Testis (tissue), 3 donors: Measurements from ENCODE around the gene OSBPL5. TPM values are rescaled to one million over a fixed set of nuclear protein-coding genes. Genes with fewer than 3 reads are reported as not detected.
A peak's percentile ranks its signal among the peaks of the same experiment; 100 is the strongest.

ENCODE experiments used
- DNase-seq: peaks from one replicate; pipeline ENCODE4 v3.0.0-alpha.2; 2019
- H3K27ac ChIP-seq, 2 donors: fragments of 200-600 bp; sonication (generic); one replicate each; pipeline ENCODE4 v1.5.1; 2019
- H3K27me3 ChIP-seq: fragments of 200-600 bp; sonication (generic); one replicate; pipeline ENCODE4 v1.5.1; 2019
- H3K36me3 ChIP-seq: fragments of 200-600 bp; sonication (generic); one replicate; pipeline ENCODE4 v1.5.1; 2017; ENCODE audit warnings: low read depth; ENCODE audit errors: missing control alignments
- H3K4me1 ChIP-seq: fragments of 200-600 bp; sonication (generic); one replicate; pipeline ENCODE4 v1.5.1; 2019
- H3K4me3 ChIP-seq, 2 donors: fragments of 200-600 bp; sonication (generic); one replicate each; pipeline ENCODE4 v1.5.1; 2017 to 2019
- H3K9me3 ChIP-seq: fragments of 200-600 bp; sonication (generic); one replicate; pipeline ENCODE4 v1.5.1; 2017
- POLR2A ChIP-seq: fragments of 450-650 bp; IDR thresholded peaks from one replicate; pipeline ENCODE4 v1.6.1; 2017; ENCODE audit warnings: antibody characterized with exemption, mild to moderate bottlenecking, moderate library complexity
- WGBS, 2 donors: methylation state at CpG; one replicate each; pipeline ENCODE4 v1.1.5; 2018; 5-methylcytosine and 5-hydroxymethylcytosine counted together
- intact Hi-C: fragments of 100-400 bp; cut with DNase I; formaldehyde crosslinking; loops from one replicate; pipeline ENCODE4 v1.15.1; 2023; ENCODE audit warnings: low total_unique reads
- polyA plus RNA-seq: library from polyadenylated mRNA; stranded (reverse); fragments of 350-450 nt; fragmentation: Illumina TruSeq; extraction: RNeasy Lipid Tissue Mini Kit (QIAGEN cat#74804); gene quantifications from one replicate; pipeline ENCODE4 v1.2.3, GENCODE V29; 2014; ENCODE audit warnings: low read depth, low replicate concordance; ENCODE audit not compliant: insufficient read depth
- total RNA-seq, 2 donors: library from RNA; depleted of rRNA; stranded (reverse); fragments of >200 nt; gene quantifications; one replicate each; pipeline ENCODE4 v1.2.3, GENCODE V29; 2016
- TF ChIP-seq, protein P1 (sequence below), 3 experiments: fragments of 450-650 bp in 2 of 3; fragments of 200-600 bp in 1 of 3; sonication (generic) in 1 of 3; IDR thresholded peaks; one replicate each; pipeline ENCODE4 v1.5.1; 2016 to 2019; ENCODE audit warnings: antibody characterized with exemption in 3 of 3, mild to moderate bottlenecking in 2 of 3, moderate library complexity in 1 of 3

OSBPL5 gene
- total and polyA plus RNA-seq, 3 donors from 2014 or later, result 8.9 to 18.1 (median 13.2) TPM

DNA sequence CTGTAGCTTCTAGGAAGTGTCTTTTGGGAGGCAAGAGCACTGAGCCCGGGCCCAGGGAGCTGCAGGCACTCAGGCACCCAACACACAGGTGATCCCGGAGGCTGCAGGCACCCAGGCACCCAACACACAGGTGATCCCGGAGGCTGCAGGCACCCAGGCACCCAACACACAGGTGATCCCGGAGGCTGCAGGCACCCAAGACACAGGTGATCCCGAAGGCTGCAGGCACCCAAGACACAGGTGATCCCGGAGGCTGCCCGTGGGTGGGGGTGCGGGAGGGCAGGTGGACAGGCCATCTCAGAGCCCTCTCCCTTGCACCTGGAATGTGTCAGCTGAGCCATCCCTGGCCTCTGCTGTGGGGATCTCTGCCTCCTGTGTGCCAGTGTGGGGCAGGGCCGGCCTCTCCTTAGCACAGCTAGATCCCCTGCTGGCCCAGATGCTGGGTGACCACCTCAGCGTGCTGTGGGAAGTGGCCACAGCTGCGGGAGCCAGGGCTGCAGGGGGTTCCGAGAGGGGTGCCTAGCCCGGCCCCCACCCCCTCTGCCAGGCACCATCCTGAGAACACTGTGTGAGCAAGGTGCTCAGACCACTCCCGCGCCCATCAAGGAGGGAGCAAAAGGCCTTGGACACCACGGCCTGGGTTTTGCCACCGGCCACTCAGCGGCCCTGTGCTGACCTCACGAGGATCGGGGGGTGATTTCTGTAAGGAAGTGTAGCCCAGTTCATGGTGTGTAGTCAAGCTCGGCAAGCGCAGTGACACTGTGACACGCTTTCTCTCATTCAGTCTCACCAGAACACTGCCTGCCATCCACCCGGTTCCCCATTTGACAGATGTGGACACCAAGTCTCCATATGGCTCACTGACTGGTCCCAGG is 39.3 kb upstream of the OSBPL5 start:
- no peak for DNase-seq
- Histone ChIP-seq H3K4me1 (no peaks in the 10 kb centered on the region), H3K4me3 (no peak overlapping the region), H3K27me3 (no peaks in the 10 kb centered on the region), H3K27ac (no peak overlapping the region), H3K9me3 (no peaks in the 10 kb centered on the region), H3K36me3 (no peaks in the 10 kb centered on the region)
- 86 to 91% methylated on average over 11 to 22 of the region's 24 CpGs for WGBS, 2 donors
- intact Hi-C loops, result no loop called here
- TF ChIP-seq, protein P1, sequence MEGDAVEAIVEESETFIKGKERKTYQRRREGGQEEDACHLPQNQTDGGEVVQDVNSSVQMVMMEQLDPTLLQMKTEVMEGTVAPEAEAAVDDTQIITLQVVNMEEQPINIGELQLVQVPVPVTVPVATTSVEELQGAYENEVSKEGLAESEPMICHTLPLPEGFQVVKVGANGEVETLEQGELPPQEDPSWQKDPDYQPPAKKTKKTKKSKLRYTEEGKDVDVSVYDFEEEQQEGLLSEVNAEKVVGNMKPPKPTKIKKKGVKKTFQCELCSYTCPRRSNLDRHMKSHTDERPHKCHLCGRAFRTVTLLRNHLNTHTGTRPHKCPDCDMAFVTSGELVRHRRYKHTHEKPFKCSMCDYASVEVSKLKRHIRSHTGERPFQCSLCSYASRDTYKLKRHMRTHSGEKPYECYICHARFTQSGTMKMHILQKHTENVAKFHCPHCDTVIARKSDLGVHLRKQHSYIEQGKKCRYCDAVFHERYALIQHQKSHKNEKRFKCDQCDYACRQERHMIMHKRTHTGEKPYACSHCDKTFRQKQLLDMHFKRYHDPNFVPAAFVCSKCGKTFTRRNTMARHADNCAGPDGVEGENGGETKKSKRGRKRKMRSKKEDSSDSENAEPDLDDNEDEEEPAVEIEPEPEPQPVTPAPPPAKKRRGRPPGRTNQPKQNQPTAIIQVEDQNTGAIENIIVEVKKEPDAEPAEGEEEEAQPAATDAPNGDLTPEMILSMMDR (IDR thresholded peaks at IDR 0.05), result no peak
- no peak for TF ChIP-seq POLR2A

DNA sequence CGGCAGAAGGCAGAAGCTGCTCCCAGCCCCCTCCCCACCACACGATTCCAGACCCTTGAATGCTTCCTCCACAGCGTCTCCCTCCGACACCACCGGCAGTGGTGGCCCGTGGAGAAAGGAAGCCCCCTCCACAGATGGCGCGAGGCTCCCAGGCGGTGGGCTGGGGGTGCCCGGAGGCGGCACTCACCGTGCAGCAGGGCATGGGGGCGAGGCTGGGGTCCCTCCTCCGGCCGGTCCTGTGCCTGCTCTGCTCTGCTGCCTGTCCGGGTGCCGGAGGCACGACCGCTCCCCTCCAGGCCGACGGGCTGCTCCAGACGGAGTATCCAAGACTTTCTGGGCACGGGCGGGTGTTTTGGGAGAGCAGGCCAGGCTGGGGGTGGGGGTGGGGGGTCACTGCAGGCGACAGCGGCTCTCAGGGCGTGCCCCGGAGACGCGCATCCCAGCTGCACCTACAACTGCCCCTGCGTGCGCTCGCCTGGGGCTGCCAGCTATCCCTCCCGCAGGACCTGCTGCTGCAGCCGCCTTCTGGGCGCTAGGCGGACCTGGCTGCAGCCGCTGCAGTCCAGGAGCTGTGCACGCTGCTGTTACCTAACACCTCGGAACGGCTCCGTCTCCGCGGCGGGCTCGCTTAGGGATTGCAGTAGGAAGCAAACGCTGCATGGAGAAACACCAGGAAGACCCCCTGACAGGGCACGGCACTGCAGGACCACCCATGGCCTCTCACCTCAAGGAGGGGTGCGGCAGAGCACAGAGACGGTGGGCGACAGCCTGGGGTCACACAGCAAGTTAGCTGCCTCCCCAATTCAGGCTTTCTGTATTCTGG is 38.3 kb upstream of the OSBPL5 start:
- no peaks in the 10 kb centered on the region for H3K27me3 ChIP-seq
- TF ChIP-seq POLR2A, result no peak
- TF ChIP-seq, protein P1 (IDR thresholded peaks at IDR 0.05), result peak in 1 of 3 experiments; percentile 6
- H3K9me3 ChIP-seq, result no peaks in the 10 kb centered on the region
- no peak overlapping the region for H3K27ac ChIP-seq
- H3K4me1 ChIP-seq, result no peaks in the 10 kb centered on the region
- intact Hi-C loops, result no loop called here
- 0 to 3% methylated on average over 7 to 39 of the region's 51 CpGs for WGBS, 2 donors
- H3K4me3 ChIP-seq, result no peak overlapping the region
- H3K36me3 ChIP-seq, result no peaks in the 10 kb centered on the region
- no peak for DNase-seq

DNA sequence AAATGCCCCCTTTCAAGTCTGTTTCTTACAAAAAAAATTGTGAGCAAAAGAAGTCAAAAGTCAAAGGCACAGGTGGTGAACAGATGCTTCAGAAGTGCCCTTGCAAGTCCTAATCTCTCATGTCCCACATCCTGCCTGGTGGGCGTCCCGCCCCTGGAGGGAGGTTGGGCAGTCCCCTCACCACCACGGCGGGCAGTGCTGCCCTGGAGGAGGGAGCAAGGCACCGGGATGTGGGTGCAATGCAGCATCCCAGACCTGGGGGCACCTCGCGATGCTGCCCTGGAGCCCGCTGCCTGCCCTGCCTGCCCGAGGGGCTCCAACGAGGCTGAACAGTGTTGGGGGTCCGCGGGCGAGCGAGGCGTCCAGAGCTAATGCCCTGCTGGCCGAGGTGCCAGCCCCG is 37.6 kb upstream of the OSBPL5 start:
- H3K27ac ChIP-seq, result no peak overlapping the region
- TF ChIP-seq, protein P1 (IDR thresholded peaks at IDR 0.05), result no peak
- no peak for TF ChIP-seq POLR2A
- H3K27me3 ChIP-seq, result no peaks in the 10 kb centered on the region
- no peaks in the 10 kb centered on the region for H3K4me1 ChIP-seq
- no peaks in the 10 kb centered on the region for H3K36me3 ChIP-seq
- DNase-seq, result no peak
- no peaks in the 10 kb centered on the region for H3K9me3 ChIP-seq
- 10 to 14% methylated on average over 2 to 16 of the region's 17 CpGs for WGBS, 2 donors
- intact Hi-C loops, result no loop called here
- no peak overlapping the region for H3K4me3 ChIP-seq

DNA sequence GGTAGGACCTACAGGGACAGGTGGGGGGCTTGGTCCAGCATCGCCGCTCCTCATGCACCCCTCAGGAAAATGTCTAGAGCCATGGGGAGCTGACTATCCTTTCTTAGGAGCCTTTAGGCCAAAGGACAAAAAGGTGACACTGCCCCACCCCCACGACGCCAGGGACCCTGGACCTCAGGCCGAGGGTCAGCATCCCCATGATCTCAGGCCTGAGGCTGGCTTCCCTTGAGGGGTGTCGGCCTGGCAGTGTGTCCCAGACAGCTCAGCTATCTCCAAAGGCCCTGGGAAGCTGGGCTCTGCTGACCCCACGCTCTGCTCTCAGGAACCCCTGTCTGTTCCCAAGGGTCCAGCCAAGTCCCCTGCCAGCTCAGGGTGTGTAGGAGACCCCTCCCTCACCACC is 37.2 kb upstream of the OSBPL5 start:
- intact Hi-C loops, result no loop called here
- no peaks in the 10 kb centered on the region for H3K4me1 ChIP-seq
- no peaks in the 10 kb centered on the region for H3K36me3 ChIP-seq
- DNase-seq, result no peak
- no peak overlapping the region for H3K4me3 ChIP-seq
- H3K27ac ChIP-seq, result no peak overlapping the region
- no peaks in the 10 kb centered on the region for H3K9me3 ChIP-seq
- TF ChIP-seq, protein P1 (IDR thresholded peaks at IDR 0.05), result no peak
- no peak for TF ChIP-seq POLR2A
- WGBS, 2 donors, result 73 to 89% methylated on average over 5 to 7 of the region's 7 CpGs
- no peaks in the 10 kb centered on the region for H3K27me3 ChIP-seq
